ENCODE measurements around the gene MDN1.

The MDN1 gene

GRCh38 chr6:89799096-89799495 is 20.5 kb downstream of the MDN1 start:
- no peak for DNase-seq (ENCODE audit: low read depth)
- no peak overlapping the region for H3K4me3 ChIP-seq (ENCODE audit: control insufficient read depth, low read depth, low read length)
- no peak for TF ChIP-seq CTCF (IDR thresholded peaks at IDR 0.05; ENCODE audit: control insufficient read depth, insufficient read depth, low read depth, low read length, missing control alignments)

- H3K4me3 ChIP-seq (ENCODE audit: control insufficient read depth, low read depth, low read length): no peak overlapping the region
- no peak for TF ChIP-seq CTCF (IDR thresholded peaks at IDR 0.05; ENCODE audit: control insufficient read depth, insufficient read depth, low read depth, low read length, missing control alignments)
- peak; percentile 72 for DNase-seq (ENCODE audit: low read depth)
These were observed 22.3 kb downstream of the MDN1 start for GRCh38 chr6:89797317-89797716.

GRCh38 chr6:89794324-89794723 is 25.3 kb downstream of the MDN1 start:
- no peak overlapping the region for H3K4me3 ChIP-seq (ENCODE audit: control insufficient read depth, low read depth, low read length)
- no peak for TF ChIP-seq CTCF (IDR thresholded peaks at IDR 0.05; ENCODE audit: control insufficient read depth, insufficient read depth, low read depth, low read length, missing control alignments)
- no peak for DNase-seq (ENCODE audit: low read depth)

- no peak overlapping the region for H3K4me3 ChIP-seq (ENCODE audit: control insufficient read depth, low read depth, low read length)
- no peak for DNase-seq (ENCODE audit: low read depth)
- TF ChIP-seq CTCF (IDR thresholded peaks at IDR 0.05; ENCODE audit: control insufficient read depth, insufficient read depth, low read depth, low read length, missing control alignments): no peak
These were observed 26.0 kb downstream of the MDN1 start for GRCh38 chr6:89793586-89793985.

- no peak overlapping the region for H3K4me3 ChIP-seq (ENCODE audit: control insufficient read depth, low read depth, low read length)
- DNase-seq (ENCODE audit: low read depth): peak; percentile 1
- TF ChIP-seq CTCF (IDR thresholded peaks at IDR 0.05; ENCODE audit: control insufficient read depth, insufficient read depth, low read depth, low read length, missing control alignments): peak; percentile 43
These were observed 26.7 kb downstream of the MDN1 start for GRCh38 chr6:89792881-89793280.

- no peak for DNase-seq (ENCODE audit: low read depth)
- no peak overlapping the region for H3K4me3 ChIP-seq (ENCODE audit: control insufficient read depth, low read depth, low read length)
- no peak for TF ChIP-seq CTCF (IDR thresholded peaks at IDR 0.05; ENCODE audit: control insufficient read depth, insufficient read depth, low read depth, low read length, missing control alignments)
These were observed 29.2 kb downstream of the MDN1 start for GRCh38 chr6:89790403-89790802.

- H3K4me3 ChIP-seq (ENCODE audit: control insufficient read depth, low read depth, low read length): no peak overlapping the region
- no peak for TF ChIP-seq CTCF (IDR thresholded peaks at IDR 0.05; ENCODE audit: control insufficient read depth, insufficient read depth, low read depth, low read length, missing control alignments)
- DNase-seq (ENCODE audit: low read depth): no peak
These were observed 29.6 kb downstream of the MDN1 start for GRCh38 chr6:89789980-89790379.
